Non-pigmented ciliary epithelial cell (primary cell): ENCODE results near the gene EP300.
A peak's percentile ranks its signal among the peaks of the same experiment; 100 is the strongest.
"Not testable (repeated sequence)": the region's sequence is repeated elsewhere in the genome, so short reads cannot be mapped to it uniquely, and the experiment has no call there.

Source experiments
- DNase-seq: peaks from one replicate; pipeline ENCODE4 v3.0.0-alpha.2; 2010; ENCODE audit warnings: low read depth

Gene EP300

DNA sequence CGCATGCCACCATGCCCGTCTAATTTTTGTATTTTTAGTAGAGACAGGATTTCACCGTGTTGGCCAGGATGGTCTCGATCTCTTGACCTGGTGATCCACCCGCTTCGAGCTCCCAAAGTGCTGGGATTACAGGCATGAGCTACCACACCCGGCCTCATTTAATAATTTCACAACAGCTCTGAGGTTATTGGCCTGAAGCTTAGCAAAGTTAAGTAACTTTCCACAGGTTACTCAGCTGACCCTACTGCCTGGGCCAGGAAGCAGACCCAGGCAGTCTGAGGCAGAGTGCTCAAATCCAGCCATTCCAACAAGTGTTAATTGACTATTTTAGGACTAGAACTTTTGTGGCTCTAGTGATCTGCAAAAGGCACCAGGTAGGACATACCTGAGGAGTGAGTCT is 60.5 kb downstream of the EP300 start:
- no peak for DNase-seq

DNA sequence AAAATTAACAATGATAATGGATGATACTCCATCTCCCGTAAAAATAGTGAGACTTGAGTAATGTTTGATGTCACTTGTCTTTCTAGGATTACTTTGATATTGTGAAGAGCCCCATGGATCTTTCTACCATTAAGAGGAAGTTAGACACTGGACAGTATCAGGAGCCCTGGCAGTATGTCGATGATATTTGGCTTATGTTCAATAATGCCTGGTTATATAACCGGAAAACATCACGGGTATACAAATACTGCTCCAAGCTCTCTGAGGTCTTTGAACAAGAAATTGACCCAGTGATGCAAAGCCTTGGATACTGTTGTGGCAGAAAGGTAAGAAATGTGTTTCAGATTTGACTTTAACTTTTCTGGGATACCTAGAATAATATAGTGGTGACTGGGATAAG is 64.7 kb downstream of the EP300 start:
- DNase-seq: no peak

DNA sequence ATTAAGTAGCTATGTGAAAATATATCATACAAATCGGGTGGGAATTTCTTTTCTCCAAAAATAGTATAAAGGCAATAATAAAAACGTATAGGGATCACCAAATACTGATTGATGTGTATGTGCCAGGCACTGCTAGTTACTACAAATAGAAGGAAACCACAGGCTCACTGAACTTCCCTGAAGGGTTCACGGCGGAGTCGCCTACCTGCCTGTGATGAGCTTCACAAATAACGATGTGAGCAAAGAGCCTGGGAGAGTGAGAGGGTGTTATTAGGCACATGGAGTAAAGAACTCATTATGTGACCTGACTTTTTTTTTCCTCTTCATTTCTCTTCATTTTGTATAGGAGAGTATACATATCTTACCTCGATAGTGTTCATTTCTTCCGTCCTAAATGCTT is 76.8 kb downstream of the EP300 start:
- no peak for DNase-seq

DNA sequence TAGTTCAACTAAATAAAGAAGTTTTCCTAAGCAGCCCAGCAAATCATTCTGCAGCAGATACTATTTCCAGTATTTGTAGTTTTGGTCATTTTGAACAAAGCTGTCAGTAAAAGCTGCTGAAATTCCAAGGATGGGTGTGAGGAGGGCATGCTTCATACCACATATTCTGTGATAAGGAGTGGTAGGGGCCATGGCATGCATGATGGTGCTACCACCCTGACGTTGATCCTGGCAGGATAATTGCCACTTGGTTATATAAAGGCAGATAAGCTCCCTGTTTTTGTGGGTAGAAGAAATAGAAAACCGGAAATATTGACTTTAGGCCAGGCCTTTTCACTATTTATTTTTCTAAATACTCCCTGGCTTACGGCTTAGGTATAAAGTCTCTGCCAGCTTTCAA is 79.6 kb downstream of the EP300 start:
- no peak for DNase-seq

DNA sequence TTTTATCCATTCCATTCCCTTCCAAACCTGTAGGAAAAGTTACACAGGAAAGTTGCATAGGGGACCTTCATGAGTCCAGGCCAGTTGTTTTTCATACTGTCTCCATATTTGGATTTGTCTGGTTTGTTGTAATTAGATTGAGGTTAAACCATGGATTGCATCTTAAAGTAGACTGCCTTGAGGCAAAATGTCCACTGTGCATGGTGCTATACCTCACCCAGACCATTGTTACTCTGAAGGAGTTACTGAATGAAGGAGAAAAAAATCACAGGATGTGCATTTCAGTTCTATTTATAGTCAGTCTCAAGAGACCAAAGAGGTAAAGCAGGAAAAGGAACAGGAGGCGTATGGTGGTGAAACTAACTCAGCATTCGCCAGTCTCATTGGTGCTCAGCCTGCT is 83.2 kb downstream of the EP300 start:
- DNase-seq: no peak

DNA sequence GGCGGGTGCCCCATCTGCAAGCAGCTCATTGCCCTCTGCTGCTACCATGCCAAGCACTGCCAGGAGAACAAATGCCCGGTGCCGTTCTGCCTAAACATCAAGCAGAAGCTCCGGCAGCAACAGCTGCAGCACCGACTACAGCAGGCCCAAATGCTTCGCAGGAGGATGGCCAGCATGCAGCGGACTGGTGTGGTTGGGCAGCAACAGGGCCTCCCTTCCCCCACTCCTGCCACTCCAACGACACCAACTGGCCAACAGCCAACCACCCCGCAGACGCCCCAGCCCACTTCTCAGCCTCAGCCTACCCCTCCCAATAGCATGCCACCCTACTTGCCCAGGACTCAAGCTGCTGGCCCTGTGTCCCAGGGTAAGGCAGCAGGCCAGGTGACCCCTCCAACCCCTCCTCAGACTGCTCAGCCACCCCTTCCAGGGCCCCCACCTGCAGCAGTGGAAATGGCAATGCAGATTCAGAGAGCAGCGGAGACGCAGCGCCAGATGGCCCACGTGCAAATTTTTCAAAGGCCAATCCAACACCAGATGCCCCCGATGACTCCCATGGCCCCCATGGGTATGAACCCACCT is 84.7 kb downstream of the EP300 start:
- no peak for DNase-seq

DNA sequence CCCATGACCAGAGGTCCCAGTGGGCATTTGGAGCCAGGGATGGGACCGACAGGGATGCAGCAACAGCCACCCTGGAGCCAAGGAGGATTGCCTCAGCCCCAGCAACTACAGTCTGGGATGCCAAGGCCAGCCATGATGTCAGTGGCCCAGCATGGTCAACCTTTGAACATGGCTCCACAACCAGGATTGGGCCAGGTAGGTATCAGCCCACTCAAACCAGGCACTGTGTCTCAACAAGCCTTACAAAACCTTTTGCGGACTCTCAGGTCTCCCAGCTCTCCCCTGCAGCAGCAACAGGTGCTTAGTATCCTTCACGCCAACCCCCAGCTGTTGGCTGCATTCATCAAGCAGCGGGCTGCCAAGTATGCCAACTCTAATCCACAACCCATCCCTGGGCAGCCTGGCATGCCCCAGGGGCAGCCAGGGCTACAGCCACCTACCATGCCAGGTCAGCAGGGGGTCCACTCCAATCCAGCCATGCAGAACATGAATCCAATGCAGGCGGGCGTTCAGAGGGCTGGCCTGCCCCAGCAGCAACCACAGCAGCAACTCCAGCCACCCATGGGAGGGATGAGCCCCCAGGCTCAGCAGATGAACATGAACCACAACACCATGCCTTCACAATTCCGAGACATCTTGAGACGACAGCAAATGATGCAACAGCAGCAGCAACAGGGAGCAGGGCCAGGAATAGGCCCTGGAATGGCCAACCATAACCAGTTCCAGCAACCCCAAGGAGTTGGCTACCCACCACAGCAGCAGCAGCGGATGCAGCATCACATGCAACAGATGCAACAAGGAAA is 85.4 kb downstream of the EP300 start:
- DNase-seq: no peak

DNA sequence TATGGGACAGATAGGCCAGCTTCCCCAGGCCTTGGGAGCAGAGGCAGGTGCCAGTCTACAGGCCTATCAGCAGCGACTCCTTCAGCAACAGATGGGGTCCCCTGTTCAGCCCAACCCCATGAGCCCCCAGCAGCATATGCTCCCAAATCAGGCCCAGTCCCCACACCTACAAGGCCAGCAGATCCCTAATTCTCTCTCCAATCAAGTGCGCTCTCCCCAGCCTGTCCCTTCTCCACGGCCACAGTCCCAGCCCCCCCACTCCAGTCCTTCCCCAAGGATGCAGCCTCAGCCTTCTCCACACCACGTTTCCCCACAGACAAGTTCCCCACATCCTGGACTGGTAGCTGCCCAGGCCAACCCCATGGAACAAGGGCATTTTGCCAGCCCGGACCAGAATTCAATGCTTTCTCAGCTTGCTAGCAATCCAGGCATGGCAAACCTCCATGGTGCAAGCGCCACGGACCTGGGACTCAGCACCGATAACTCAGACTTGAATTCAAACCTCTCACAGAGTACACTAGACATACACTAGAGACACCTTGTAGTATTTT is 86.1 kb downstream of the EP300 start:
- DNase-seq: no peak

DNA sequence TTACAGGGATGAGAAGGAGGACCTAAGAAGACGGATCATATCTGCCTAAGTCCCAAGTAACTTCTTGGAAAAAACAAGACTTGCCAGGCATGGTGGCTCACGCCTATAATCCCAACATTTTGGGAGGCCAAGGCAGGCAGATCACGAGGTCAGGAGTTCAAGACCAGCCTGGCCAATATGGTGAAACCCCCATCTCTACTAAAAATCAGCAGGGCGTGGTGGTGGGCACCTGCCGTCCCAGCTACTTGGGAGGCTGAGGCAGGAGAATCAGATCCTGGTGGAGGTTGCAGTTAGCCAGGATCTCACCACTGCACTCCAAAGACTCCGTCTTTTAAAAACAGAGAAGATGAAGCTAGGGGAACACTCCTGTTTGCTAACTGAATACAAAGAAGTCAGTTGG is 88.0 kb downstream of the EP300 start:
- DNase-seq: not testable (repeated sequence)

DNA sequence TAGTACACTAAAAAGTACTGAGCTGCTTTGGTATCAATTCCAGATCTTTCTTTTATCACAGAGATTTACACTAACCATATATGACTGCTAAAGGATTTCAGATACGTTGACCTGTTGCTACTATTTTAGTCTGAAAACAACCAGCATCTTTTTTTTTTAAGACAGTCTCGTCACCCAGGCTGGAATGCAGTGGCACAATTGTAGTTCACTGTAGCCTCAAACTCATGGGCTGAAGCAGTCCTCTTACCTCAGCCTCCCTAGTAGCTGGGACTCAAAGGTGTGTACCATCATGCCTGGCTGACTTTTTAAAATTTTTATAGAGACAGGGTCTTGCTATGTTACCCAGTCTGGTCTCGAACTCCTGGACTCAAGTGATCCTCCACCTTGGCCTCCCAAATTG is 88.5 kb downstream of the EP300 start:
- DNase-seq: no peak

DNA sequence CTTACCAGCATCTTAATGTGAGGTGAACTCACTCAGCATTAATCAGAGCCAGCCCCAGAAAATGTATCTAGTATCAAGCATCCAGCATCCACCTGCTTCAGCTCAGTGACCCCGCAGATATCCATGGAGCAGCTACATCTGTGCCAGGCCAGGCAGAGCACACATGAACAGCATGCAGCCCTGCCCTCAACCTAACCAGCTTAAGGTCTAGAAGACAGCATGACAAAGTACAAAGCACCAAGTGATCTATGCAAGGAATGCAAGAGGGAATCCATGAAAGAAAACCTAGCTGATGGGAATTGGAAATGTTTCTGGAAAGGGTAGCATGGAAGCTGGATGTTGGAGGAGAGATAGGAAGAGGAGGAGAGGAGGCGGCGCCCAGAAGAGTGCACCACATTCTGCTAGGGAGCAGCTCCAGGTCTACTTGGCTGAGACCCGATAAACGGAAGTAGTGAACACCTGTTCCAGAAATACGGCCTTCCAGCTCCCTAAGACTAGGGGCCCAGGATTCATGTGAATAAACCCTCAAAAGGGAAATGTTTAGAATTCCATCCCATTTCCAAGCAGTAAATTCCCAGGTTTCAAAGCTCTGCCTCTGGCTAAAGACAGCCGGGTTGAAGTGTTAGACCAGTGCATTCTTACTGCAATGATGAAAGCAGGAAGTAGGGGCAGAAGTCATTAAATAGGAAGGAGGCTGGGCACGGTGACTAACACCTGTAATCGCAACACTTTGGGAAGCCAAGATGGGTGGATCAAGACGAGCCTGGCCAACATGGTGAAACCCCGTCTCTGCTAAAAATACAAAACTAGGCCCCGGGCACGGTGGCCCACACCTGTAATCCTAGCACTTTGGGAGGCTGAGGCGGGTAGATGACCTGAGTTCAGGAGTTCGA is 89.2 kb downstream of the EP300 start:
- peak; percentile 28 for DNase-seq

DNA sequence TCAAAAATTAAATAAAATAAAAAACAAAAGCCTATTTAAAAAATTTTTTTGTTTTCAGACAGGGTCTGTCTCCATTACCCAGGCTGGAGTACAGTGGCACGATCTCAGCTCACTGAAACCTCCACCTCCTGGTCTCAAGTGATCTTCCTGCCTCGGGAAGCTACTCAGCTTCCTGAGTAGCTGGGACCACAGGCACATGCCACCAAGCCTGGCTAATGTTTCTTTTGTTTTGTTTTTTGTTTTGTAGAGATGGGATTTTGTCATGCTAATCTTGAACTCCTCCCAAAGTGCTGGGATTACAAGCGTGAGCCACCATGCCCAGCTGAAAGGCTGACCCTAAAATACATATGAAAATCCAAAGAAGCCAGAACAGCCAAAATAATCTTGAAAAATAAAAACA is 92.3 kb downstream of the EP300 start:
- DNase-seq: no peak

DNA sequence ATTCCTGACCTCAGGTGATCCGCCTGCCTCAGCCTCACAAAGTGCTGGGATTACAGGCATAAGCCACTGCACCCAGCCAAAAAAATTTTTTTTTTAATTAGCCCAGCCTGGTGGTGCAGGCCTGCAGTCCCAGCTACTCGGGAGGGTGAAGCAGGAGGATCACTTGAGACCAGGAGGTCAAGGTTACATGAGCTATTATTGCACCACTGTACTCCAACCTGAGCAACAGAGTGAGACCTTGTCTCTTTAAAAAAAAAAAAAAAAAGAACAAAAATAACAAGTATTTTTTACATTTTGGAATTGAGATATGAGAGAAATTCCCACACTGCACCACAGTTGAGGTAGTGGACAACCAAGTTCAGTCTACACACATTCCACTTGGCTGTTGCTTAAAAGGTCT is 99.1 kb downstream of the EP300 start:
- DNase-seq: no peak

DNA sequence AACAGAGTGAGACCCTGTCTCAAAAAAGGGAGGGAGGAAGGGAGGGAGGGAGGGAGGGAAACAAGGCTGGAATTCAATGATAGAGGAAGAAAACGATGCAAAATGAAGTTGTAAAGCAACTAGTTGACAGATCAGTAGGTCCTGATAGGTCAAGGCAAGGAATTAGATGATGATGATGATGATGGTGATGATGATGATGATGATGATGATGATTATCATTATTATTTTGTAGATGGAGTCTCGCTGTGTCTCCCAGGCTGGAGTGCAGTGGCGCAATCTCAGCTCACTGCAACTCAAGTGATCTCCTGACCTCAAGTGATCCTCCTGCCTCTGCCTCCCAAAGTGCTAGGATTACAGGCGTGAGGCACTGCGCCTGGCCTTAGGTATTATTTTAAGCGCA is 101.4 kb downstream of the EP300 start:
- DNase-seq: no peak

DNA sequence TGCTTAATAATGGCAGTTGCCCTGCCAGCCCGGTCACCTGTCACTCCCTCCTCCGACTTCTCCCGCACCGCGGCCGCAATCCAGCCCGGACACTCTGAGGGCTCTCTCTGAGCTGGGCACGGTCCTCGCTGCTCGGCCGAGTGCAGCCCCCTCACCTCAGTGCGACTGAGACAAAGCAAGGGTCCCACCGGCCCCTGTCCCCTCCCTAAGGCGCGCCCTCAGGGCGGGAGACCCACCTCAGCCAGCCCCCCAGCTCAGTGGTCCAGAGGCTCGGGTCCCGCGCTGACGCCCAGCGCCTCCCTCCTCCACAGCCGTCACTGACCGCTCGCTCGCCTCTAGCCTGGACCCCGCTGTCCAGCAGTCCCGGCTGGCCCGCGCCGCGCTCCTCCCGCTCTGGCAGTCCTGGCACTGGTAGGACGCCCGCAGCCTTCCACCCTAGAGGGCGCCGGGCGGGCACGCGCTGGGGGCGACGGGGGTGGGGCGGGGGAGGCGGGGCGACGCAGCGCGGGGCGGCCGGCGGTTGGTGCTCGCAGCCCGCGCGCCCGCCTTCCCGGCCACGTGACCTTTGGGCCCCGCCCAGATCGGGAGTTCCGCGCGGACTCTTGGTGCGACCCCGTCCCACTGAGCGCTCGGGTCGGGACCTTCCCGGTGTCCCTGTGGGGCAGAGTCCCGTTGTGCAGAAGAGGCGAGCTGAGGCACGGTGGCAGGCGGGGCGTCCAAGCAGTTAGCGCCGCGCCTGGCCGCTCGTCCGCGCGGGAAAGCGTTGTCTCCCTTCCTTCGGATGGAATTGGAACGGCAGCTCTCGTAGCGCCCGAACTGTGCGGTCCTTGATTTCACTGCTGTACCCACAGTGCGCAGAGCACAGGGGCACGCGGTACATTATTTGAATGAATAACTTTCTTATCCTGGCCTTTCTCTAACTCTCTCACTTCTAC is 104.9 kb downstream of the EP300 start:
- no peak for DNase-seq

DNA sequence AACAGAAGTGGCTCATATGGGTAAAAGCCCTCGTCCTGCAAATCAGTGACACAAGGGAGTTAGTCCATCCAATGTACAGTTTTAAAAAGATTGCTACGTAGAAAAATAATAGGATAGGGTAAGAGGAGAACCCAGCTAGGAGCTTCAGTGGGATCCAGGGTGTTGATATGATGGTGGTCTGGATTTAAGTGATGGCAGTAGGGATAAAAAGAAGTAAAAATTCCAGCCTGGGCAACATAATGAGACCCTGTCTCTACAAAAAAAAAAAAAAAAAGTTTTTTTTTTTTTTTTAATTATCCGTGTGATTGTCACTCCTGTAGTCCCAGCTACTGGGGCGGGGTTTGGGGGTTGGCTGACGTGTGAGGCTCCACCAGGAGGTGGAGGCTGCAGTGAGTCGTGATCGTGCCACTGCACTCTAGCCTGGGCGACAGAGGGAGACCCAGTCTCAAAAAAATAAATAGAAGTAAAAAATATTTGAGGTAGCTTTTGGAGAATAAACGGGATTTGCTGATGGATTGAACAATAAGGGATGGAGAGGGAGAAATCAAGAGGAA is 105.7 kb downstream of the EP300 start:
- DNase-seq: no peak

DNA sequence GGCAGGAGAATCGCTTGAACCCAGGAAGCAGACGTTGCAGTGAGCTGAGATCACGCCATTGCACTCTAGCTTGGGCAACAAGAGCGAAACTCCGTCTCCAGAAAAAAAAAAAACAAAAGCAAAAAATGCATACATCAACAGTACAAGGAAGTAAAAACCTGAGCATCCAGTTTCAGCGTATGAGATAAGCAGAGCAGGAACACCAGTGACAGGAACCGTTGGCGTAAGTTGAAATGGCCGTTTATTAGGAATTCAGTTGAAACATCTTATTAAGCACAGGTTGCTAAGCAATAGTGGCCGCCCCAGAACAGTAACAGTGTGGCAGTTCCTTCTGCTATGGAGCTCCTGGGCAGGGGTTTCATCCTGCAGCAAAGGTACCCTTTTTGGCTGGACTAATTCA is 108.7 kb downstream of the EP300 start:
- no peak for DNase-seq

DNA sequence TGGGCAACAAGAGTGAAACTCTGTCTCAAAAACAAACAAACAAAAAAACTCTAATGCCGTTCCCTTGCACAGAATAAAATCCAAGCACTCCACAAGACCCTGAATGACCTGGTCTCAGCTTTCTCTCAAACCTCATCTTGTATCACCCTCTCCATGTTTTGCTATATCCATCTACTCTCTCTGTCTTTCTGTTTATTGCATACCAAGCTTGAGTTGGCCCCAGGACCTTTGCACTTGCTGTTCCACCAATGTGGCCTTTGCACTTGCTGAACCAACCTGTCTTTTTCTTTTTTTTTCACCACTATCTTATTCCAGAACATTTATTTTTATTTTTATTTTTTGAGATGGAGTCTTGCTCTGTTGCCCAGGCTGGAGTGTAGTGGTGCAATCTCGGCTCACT is 110.7 kb downstream of the EP300 start:
- no peak for DNase-seq

DNA sequence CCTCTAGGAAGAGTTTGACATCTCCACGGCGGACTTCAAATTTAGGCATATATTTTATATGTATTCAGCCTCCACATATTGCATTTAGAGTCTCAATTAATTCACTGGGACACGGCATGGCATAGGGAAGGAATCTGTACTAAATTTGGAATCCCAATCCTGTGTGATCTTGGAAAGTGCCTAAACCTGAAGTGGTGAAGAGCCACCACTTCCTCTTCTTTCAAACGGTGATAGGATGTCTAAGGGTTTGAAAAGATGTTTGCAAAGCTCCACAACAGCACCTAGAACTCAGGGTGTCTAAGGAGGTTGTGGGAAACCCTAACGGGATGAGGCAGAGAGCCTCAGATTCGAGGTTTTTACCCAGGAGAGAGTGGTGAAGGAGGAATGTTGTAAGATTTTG is 111.7 kb downstream of the EP300 start:
- DNase-seq: no peak

DNA sequence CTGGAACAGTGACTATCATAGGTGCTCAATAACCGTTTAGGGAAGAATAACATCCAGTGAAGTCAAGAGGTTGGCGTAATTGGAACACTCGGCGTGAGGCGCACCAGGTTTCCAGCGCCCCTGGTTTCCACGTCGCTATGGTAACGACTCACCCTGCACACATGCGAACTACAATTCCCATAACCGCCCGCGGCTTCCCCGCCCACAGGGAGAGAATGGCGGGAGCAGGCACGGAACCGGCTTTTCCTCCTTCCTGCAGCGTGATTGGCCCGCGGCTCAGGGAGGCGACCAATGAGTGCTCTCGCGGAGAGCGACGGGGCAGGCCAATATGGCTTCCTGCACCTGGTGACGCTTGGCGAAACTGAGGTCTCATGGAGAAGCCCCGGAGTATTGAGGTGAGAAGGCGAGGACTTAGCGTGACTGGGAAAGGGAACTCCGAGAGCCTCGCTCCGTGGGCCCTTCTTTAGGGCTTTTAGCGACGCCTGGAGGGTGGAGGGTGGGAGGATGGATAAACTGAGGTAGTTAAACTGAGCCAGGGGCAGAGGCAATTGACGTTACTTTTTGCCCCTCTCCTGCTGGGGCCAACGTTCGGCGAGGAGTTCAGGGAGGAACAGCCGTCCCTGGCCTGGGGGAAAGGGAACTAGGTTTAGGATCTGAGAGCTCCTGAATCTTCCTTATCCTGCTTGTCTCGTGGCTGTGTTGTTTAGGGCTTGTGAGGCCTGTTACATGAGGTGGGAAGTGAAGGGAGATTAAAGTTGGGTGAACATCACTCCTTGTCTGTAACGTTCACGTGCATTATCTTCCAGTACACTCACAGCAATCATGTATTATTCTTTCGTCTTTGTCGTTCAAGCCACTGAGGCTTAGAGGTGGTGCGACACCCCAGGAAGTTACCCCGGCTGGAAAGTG is 112.9 kb downstream of the EP300 start, which contains the start of gene L3MBTL2:
Gene L3MBTL2 (plus strand): TSS at position 321 of the 909 bp plus-strand sequence. CDS start 51 bp downstream, at position 372.
- peak; percentile 76 for DNase-seq
